CD1c-positive myeloid dendritic cell (primary cell): Measurements from ENCODE around the gene STK26.
A peak's percentile ranks its signal among the peaks of the same experiment; 100 is the strongest.
"Not testable (repeated sequence)": the region's sequence is repeated elsewhere in the genome, so short reads cannot be mapped to it uniquely, and the experiment has no call there.

Experiments
- DNase-seq: peaks from one replicate; pipeline ENCODE4 v3.0.0-alpha.2; 2016; ENCODE audit errors: extremely low spot score

STK26 gene

GRCh38 chrX:132022967-132023895 is at the start of gene STK26:
STK26 (plus strand) TSS chrX:132023302; CDS start chrX:132023618, 316 bp downstream.
- DNase-seq = peak; percentile 75

GRCh38 chrX:131975851-131976250 is 47.3 kb upstream of the STK26 start:
- DNase-seq = no peak

GRCh38 chrX:131977619-131978018 is 45.5 kb upstream of the STK26 start:
- DNase-seq = no peak

- DNase-seq = no peak
Observed at GRCh38 chrX:131979116-131979515, 44.0 kb upstream of the STK26 start.

GRCh38 chrX:131985526-131986049 is 37.5 kb upstream of the STK26 start:
- DNase-seq = no peak

GRCh38 chrX:131987252-131987651 is 35.9 kb upstream of the STK26 start:
- peak; percentile 66 for DNase-seq

GRCh38 chrX:131988236-131988635 is 34.9 kb upstream of the STK26 start:
- DNase-seq = no peak

- no peak for DNase-seq
Observed at GRCh38 chrX:132001127-132001526, 22.0 kb upstream of the STK26 start.

- DNase-seq = no peak
Observed at GRCh38 chrX:132004728-132005127, 18.4 kb upstream of the STK26 start.

- no peak for DNase-seq
Observed at GRCh38 chrX:132009350-132009749, 13.8 kb upstream of the STK26 start.

- not testable (repeated sequence) for DNase-seq
Observed at GRCh38 chrX:132010213-132010612, 12.9 kb upstream of the STK26 start.

- DNase-seq = peak; percentile 21
Observed at GRCh38 chrX:132015875-132016274, 7.2 kb upstream of the STK26 start.

GRCh38 chrX:132016628-132017430 is 6.3 kb upstream of the STK26 start:
- DNase-seq = no peak

GRCh38 chrX:132017431-132018185 is 5.5 kb upstream of the STK26 start:
- peak; percentile 38 for DNase-seq

GRCh38 chrX:132022198-132022966 is 720 bp upstream of the STK26 start:
- DNase-seq = peak; percentile 23

- peak; percentile 31 for DNase-seq
Observed at GRCh38 chrX:132023896-132024386, 839 bp downstream of the STK26 start.

GRCh38 chrX:132025041-132025440 is 1.9 kb downstream of the STK26 start:
- DNase-seq = no peak

- DNase-seq = no peak
Observed at GRCh38 chrX:132030264-132030663, 7.2 kb downstream of the STK26 start.

- no peak for DNase-seq
Observed at GRCh38 chrX:132031867-132032266, 8.8 kb downstream of the STK26 start.

- DNase-seq = no peak
Observed at GRCh38 chrX:132033166-132033565, 10.1 kb downstream of the STK26 start.

- no peak for DNase-seq
Observed at GRCh38 chrX:132034648-132035047, 11.5 kb downstream of the STK26 start.
